A549 (cell line): Measurements from ENCODE around the gene NCOA3.

Experiments
- EHMT2 ChIP-seq: fragments of 200-600 bp; sonication (generic); IDR thresholded peaks from 2 replicates; pipeline ENCODE4 v1.6.1; 2016; ENCODE audit warnings: antibody characterized with exemption, low read depth, mild to moderate bottlenecking, moderate library complexity
- ESRRA ChIP-seq: fragments of 150-350 bp; IDR thresholded peaks from 2 replicates; pipeline ENCODE4 v1.6.1; 2014; ENCODE audit warnings: mild to moderate bottlenecking, low read length, borderline replicate concordance
- MYC ChIP-seq: IDR thresholded peaks from 2 replicates; pipeline ENCODE4 v1.6.1; 2012; ENCODE audit warnings: mild to moderate bottlenecking, inconsistent platforms, low read length, improper control_type of control experiment, borderline replicate concordance
- REST ChIP-seq: fragments of 200-600 bp; sonication (generic); IDR thresholded peaks from 2 replicates; pipeline ENCODE4 v1.6.1; 2016; ENCODE audit warnings: antibody characterized with exemption, mild to moderate bottlenecking, moderate library complexity
- TF ChIP-seq, protein P1 (sequence below): fragments of >200 bp; sonication (Bioruptor Twin); formaldehyde crosslinking; IDR thresholded peaks from 3 replicates; pipeline ENCODE4 v1.5.1; 2016

DNA sequence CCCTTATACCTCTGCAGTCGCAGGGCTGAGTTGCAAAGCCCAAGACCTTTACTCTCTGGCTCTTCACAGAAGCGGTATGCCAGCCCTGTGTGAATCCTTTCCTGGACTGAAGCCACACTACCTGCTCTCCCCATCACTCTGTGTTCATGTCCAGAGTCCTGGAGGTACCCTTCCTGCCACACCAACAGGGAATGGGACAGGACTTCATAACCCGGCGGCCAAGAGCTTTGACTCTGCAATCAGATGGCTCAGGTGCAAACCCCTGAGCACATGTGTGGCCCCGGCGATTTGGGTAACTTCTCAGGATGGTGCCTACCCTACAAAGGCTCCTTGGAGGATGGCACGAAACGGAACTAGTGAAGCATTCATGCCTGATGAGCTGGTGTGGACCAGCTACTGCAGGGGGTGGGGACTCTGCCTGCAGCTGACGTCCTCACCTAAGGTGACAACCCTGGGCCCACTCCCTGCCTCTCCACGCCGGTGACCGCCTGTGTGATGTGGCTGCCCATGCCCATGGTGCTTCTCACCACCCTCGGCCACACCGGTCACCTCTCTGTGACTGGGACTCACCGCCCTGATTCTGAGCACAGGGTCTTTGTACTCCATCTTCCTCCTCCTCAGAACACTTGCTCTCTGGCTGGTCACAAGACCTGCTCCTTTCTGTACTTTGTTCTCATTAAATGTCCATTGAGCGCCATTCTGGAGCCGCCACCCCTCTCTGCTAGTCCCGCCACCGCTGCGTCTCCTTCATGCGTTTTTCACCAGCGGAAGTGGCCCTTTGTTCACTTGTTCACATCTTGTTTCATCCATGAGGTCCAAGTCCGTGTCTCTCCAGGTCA lies 166.8 kb downstream of the NCOA3 start:
- TF ChIP-seq, protein P1, sequence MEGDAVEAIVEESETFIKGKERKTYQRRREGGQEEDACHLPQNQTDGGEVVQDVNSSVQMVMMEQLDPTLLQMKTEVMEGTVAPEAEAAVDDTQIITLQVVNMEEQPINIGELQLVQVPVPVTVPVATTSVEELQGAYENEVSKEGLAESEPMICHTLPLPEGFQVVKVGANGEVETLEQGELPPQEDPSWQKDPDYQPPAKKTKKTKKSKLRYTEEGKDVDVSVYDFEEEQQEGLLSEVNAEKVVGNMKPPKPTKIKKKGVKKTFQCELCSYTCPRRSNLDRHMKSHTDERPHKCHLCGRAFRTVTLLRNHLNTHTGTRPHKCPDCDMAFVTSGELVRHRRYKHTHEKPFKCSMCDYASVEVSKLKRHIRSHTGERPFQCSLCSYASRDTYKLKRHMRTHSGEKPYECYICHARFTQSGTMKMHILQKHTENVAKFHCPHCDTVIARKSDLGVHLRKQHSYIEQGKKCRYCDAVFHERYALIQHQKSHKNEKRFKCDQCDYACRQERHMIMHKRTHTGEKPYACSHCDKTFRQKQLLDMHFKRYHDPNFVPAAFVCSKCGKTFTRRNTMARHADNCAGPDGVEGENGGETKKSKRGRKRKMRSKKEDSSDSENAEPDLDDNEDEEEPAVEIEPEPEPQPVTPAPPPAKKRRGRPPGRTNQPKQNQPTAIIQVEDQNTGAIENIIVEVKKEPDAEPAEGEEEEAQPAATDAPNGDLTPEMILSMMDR: no peak
- no peak for TF ChIP-seq ESRRA
- no peak for TF ChIP-seq REST
- TF ChIP-seq EHMT2: no peak
- no peak for TF ChIP-seq MYC
